Keratinocyte (primary cell): ENCODE measurements around the gene UTF1. TPM values are rescaled to one million over a fixed set of nuclear protein-coding genes. Genes with fewer than 3 reads are reported as not detected.

Experiments used
- DNase-seq: peaks from one replicate; pipeline ENCODE4 v3.0.0-alpha.2; 2011; ENCODE audit warnings: low read depth, missing footprints, low spot score
- FAIRE-seq: peaks from 2 replicates; lab custom pipeline; 2011; peaks lifted over from hg19 to GRCh38; lab: Jason Lieb, UNC
- H2AFZ ChIP-seq: 2 replicates; pipeline ENCODE4 v1.6.0; 2012; ENCODE audit warnings: low read length, control low read depth, inconsistent platforms; ENCODE audit not compliant: control insufficient read depth
- H3K27ac ChIP-seq: 2 replicates; pipeline ENCODE4 v1.5.1; 2011; ENCODE audit warnings: low read length; ENCODE audit not compliant: control insufficient read depth, insufficient read depth
- H3K27me3 ChIP-seq: 3 replicates; pipeline ENCODE4 v1.6.0; 2011; ENCODE audit warnings: low read length; ENCODE audit not compliant: control insufficient read depth, insufficient read depth; ENCODE audit errors: extremely low read depth
- H3K36me3 ChIP-seq, 2 experiments: 2 replicates in 1 of 2; 3 replicates in 1 of 2; pipeline ENCODE4 v1.5.1; 2011; ENCODE audit warnings: low read length in 2 of 2, mild to moderate bottlenecking in 1 of 2; ENCODE audit not compliant: control insufficient read depth in 2 of 2, insufficient read depth in 2 of 2; ENCODE audit errors: extremely low read depth in 1 of 2
- H3K4me1 ChIP-seq: 3 replicates; pipeline ENCODE4 v1.5.1; 2011; ENCODE audit warnings: low read length; ENCODE audit not compliant: control insufficient read depth, insufficient read depth; ENCODE audit errors: extremely low read depth
- H3K4me2 ChIP-seq: 3 replicates; pipeline ENCODE4 v1.6.0; 2011; ENCODE audit warnings: low read depth, low read length; ENCODE audit not compliant: control insufficient read depth, insufficient read depth; ENCODE audit errors: extremely low read depth
- H3K4me3 ChIP-seq, 3 experiments: fragments of 200-600 bp in 1 of 3; sonication (generic) in 1 of 3; 2 replicates in 2 of 3; 3 replicates in 1 of 3; pipeline ENCODE4 v1.5.1; 2011 to 2016; ENCODE audit warnings: low read length in 3 of 3, mild to moderate bottlenecking in 3 of 3, control low read depth in 2 of 3, inconsistent platforms in 1 of 3, low read depth in 1 of 3, mixed read lengths in 1 of 3, mixed run types in 1 of 3, moderate library complexity in 1 of 3; ENCODE audit not compliant: control insufficient read depth in 2 of 3, insufficient read depth in 2 of 3; ENCODE audit errors: extremely low read depth in 1 of 3
- H3K79me2 ChIP-seq: 2 replicates; pipeline ENCODE4 v1.6.0; 2012; ENCODE audit warnings: low read length; ENCODE audit not compliant: control insufficient read depth, insufficient read depth
- H3K9ac ChIP-seq: 3 replicates; pipeline ENCODE4 v1.6.0; 2011; ENCODE audit warnings: low read length; ENCODE audit not compliant: control insufficient read depth, insufficient read depth; ENCODE audit errors: extremely low read depth
- H3K9me1 ChIP-seq: 3 replicates; pipeline ENCODE4 v1.6.0; 2011; ENCODE audit warnings: low read length; ENCODE audit not compliant: control insufficient read depth, insufficient read depth; ENCODE audit errors: extremely low read depth
- H3K9me3 ChIP-seq: 2 replicates; pipeline ENCODE4 v1.5.1; 2012; ENCODE audit warnings: low read depth, low read length; ENCODE audit not compliant: control insufficient read depth
- H4K20me1 ChIP-seq: 3 replicates; pipeline ENCODE4 v1.6.0; 2011; ENCODE audit warnings: low read length; ENCODE audit not compliant: control insufficient read depth, insufficient read depth; ENCODE audit errors: extremely low read depth
- CTCF ChIP-seq, 3 experiments: IDR thresholded peaks in 1 of 3; conservative IDR thresholded peaks in 1 of 3; optimal IDR thresholded peaks in 1 of 3; 2 replicates in 2 of 3; 3 replicates in 1 of 3; pipeline versions ENCODE3 to v1.5.1; 2011; ENCODE audit warnings: low read length in 3 of 3, mild to moderate bottlenecking in 3 of 3, moderate library complexity in 2 of 3, control low read depth in 1 of 3, inconsistent platforms in 1 of 3; ENCODE audit not compliant: insufficient read depth in 2 of 3; ENCODE audit errors: extremely low read depth in 1 of 3
- EZH2 ChIP-seq: IDR thresholded peaks from one replicate; pipeline ENCODE4 v1.6.1; 2012; ENCODE audit warnings: inconsistent platforms, mild to moderate bottlenecking, low read length, moderate library complexity
- dilution Hi-C: fragments of 300-500 bp; cut with MboI; formaldehyde crosslinking; loops from one replicate; pipeline ENCODE4 v1.7.0; 2020; ENCODE audit warnings: low sequenced_read_pairs; ENCODE audit not compliant: extremely low pct_ligation_motif_present
- polyA plus RNA-seq, 5 experiments: library from polyadenylated mRNA; depleted of rRNA in 3 of 5; stranded (reverse) in 3 of 5; stranded (forward) in 1 of 5; unstranded in 1 of 5; fragments of >200 nt; gene quantifications; 1 replicate in 1 of 5; 2 replicates in 3 of 5; 3 replicates in 1 of 5; pipeline versions ENCODE4 v1.2.1 to v1.2.3, GENCODE V29; 2011 to 2012; ENCODE audit warnings: missing spikeins in 2 of 5, low read depth in 1 of 5, low replicate concordance in 1 of 5

UTF1 gene
- polyA plus RNA-seq, 1 donor (not counting 4 experiments of a cell fraction or from before 2014, with no cell fraction given): not detected

GRCh38 chr10:133206356-133207040 lies 23.5 kb upstream of the UTF1 start:
- Histone ChIP-seq H3K79me2 (no peaks in the 10 kb centered on the region), H3K27ac (no peak overlapping the region), H3K36me3 (no peaks in the 10 kb centered on the region), H3K4me1 (no peaks in the 10 kb centered on the region), H2AFZ (no peak overlapping the region), H3K4me2 (no peak overlapping the region), H3K27me3 (peaks cover 13% of the 10 kb centered on the region), H3K4me3 (no peak overlapping the region), H3K9ac (no peak overlapping the region), H4K20me1 (no peaks in the 10 kb centered on the region), H3K9me3 (no peaks in the 10 kb centered on the region), H3K9me1 (no peaks in the 10 kb centered on the region)
- no peak for TF ChIP-seq CTCF (optimal IDR thresholded peaks at IDR 0.05 in 1 of 3, IDR thresholded peaks at IDR 0.05 in 1 of 3, conservative IDR thresholded peaks at IDR 0.05 in 1 of 3; ENCODE audit: extremely low read depth in 1 of 3, insufficient read depth in 2 of 3, low read length in 3 of 3)
- no peak for TF ChIP-seq EZH2
- DNase-seq (no peak), FAIRE-seq (no peak)
- dilution Hi-C loops: no loop called here

- dilution Hi-C loops: no loop called here
- no peak overlapping the region for H2AFZ ChIP-seq
- TF ChIP-seq CTCF (optimal IDR thresholded peaks at IDR 0.05 in 1 of 3, IDR thresholded peaks at IDR 0.05 in 1 of 3, conservative IDR thresholded peaks at IDR 0.05 in 1 of 3; ENCODE audit: extremely low read depth in 1 of 3, insufficient read depth in 2 of 3, low read length in 3 of 3) (no peak), EZH2 (no peak)
- H3K4me3 ChIP-seq: no peak overlapping the region
- no peak overlapping the region for H3K9ac ChIP-seq
- FAIRE-seq (no peak), DNase-seq (no peak)
- no peak overlapping the region for H3K27ac ChIP-seq
- H3K36me3 ChIP-seq: no peaks in the 10 kb centered on the region
- H3K9me1 ChIP-seq: no peaks in the 10 kb centered on the region
- H4K20me1 ChIP-seq: no peaks in the 10 kb centered on the region
- H3K79me2 ChIP-seq: no peaks in the 10 kb centered on the region
- no peaks in the 10 kb centered on the region for H3K4me1 ChIP-seq
- H3K27me3 ChIP-seq: peaks cover 13% of the 10 kb centered on the region
- H3K4me2 ChIP-seq: no peak overlapping the region
- no peaks in the 10 kb centered on the region for H3K9me3 ChIP-seq
These were observed 22.9 kb upstream of the UTF1 start for GRCh38 chr10:133207041-133207600.
